ENCODE measurements around the gene DOLPP1. TPM values are rescaled to one million over a fixed set of nuclear protein-coding genes. Genes with fewer than 3 reads are reported as not detected.

DOLPP1 gene
- polyA plus RNA-seq, 1 of the 3 experiments (the other 2 are of a cell fraction): 19.9 TPM

- POLR2A ChIA-PET: interaction anchor here (0.6 to 2.0 kb wide), 4 partner anchors 22 to 486 kb away, joined by 3 to 7 read pairs (median 4); partner anchors contain the start of gene NTMT1
- peak overlapping the region; percentile 99 for H3K9ac ChIP-seq
- DNase-seq: peak; percentile 75
- peak overlapping the region; percentile 50 to 53 for H3K4me3 ChIP-seq (ENCODE audit: low read depth in 2 of 2, low read length in 1 of 2)
- H3K27me3 ChIP-seq (ENCODE audit: insufficient read depth): no peaks in the 10 kb centered on the region
- CTCF ChIA-PET: interaction anchor here (0.7 to 10.9 kb wide), 24 partner anchors 11 to 905 kb away, joined by 3 to 235 read pairs (median 4); partner anchors contain the start of genes C9orf50, IER5L and NTMT1
- H3K79me2 ChIP-seq (ENCODE audit: insufficient read depth): peaks cover 43% of the 10 kb centered on the region
- no peaks in the 10 kb centered on the region for H3K9me3 ChIP-seq
- H3K4me1 ChIP-seq (ENCODE audit: control insufficient read depth in 1 of 2, insufficient read depth in 2 of 2, low read depth in 1 of 2, low read length in 1 of 2): peaks cover 43 to 55% of the 10 kb centered on the region in 2 experiments; a peak in 3 of 4 replicates
- peaks cover 33 to 36% of the 10 kb centered on the region in 2 experiments for H3K36me3 ChIP-seq (replicated peaks in 1 of 2; ENCODE audit: control insufficient read depth in 1 of 2, insufficient read depth in 2 of 2, low read length in 1 of 2)
- H4K20me1 ChIP-seq (ENCODE audit: insufficient read depth): no peaks in the 10 kb centered on the region
- no peak overlapping the region for H2AFZ ChIP-seq (ENCODE audit: low read depth)
- H3K4me2 ChIP-seq: peak overlapping the region; percentile 95
- H3K27ac ChIP-seq (ENCODE audit: low read depth in 2 of 2, low read length in 1 of 2): peak overlapping the region; percentile 99 to 100
- no peaks in the 10 kb centered on the region for H3K9me2 ChIP-seq
- peaks cover 34% of the 10 kb centered on the region for H3F3A ChIP-seq (replicated peaks; ENCODE audit: insufficient read depth)
- 3% methylated on average over 11 of the region's 11 CpGs for WGBS (ENCODE audit: low lambda C conversion rate)
- peak; percentile 81 for TF ChIP-seq NFIC (IDR thresholded peaks at IDR 0.05; ENCODE audit: borderline replicate concordance)
- peak; percentile 98 for TF ChIP-seq MEF2A (IDR thresholded peaks at IDR 0.05; ENCODE audit: borderline replicate concordance, low read depth)
- TF ChIP-seq, protein P1, sequence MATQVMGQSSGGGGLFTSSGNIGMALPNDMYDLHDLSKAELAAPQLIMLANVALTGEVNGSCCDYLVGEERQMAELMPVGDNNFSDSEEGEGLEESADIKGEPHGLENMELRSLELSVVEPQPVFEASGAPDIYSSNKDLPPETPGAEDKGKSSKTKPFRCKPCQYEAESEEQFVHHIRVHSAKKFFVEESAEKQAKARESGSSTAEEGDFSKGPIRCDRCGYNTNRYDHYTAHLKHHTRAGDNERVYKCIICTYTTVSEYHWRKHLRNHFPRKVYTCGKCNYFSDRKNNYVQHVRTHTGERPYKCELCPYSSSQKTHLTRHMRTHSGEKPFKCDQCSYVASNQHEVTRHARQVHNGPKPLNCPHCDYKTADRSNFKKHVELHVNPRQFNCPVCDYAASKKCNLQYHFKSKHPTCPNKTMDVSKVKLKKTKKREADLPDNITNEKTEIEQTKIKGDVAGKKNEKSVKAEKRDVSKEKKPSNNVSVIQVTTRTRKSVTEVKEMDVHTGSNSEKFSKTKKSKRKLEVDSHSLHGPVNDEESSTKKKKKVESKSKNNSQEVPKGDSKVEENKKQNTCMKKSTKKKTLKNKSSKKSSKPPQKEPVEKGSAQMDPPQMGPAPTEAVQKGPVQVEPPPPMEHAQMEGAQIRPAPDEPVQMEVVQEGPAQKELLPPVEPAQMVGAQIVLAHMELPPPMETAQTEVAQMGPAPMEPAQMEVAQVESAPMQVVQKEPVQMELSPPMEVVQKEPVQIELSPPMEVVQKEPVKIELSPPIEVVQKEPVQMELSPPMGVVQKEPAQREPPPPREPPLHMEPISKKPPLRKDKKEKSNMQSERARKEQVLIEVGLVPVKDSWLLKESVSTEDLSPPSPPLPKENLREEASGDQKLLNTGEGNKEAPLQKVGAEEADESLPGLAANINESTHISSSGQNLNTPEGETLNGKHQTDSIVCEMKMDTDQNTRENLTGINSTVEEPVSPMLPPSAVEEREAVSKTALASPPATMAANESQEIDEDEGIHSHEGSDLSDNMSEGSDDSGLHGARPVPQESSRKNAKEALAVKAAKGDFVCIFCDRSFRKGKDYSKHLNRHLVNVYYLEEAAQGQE (IDR thresholded peaks at IDR 0.05; ENCODE audit: low read depth, low read length): no peak; the same call in 1 of the 2 replicates
- TF ChIP-seq TCF12 (IDR thresholded peaks at IDR 0.05): peak; percentile 90
- TF ChIP-seq FOXJ3 (CRISPR knock-in tag; IDR thresholded peaks at IDR 0.05): no peak
- TF ChIP-seq, protein P2, sequence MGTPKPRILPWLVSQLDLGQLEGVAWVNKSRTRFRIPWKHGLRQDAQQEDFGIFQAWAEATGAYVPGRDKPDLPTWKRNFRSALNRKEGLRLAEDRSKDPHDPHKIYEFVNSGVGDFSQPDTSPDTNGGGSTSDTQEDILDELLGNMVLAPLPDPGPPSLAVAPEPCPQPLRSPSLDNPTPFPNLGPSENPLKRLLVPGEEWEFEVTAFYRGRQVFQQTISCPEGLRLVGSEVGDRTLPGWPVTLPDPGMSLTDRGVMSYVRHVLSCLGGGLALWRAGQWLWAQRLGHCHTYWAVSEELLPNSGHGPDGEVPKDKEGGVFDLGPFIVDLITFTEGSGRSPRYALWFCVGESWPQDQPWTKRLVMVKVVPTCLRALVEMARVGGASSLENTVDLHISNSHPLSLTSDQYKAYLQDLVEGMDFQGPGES (IDR thresholded peaks at IDR 0.05; ENCODE audit: low read depth, low read length): no peak
- TF ChIP-seq GATA2 (CRISPR knock-in tag; IDR thresholded peaks at IDR 0.05): no peak
- TF ChIP-seq TAF1 (IDR thresholded peaks at IDR 0.05; ENCODE audit: borderline replicate concordance, low read depth, low read length): peak; percentile 92
- peak; percentile 92 for TF ChIP-seq YY1 (IDR thresholded peaks at IDR 0.05; ENCODE audit: low read depth)
- no peak for TF ChIP-seq RFX5 (IDR thresholded peaks at IDR 0.05; ENCODE audit: low read length)
- TF ChIP-seq TEAD4 (IDR thresholded peaks at IDR 0.05; ENCODE audit: borderline replicate concordance, insufficient read depth): peak; percentile 75
- no peak for TF ChIP-seq EZH2phosphoT487 (IDR thresholded peaks at IDR 0.05; ENCODE audit: borderline replicate concordance, low read depth)
- peak; percentile 78 for TF ChIP-seq ZBTB33 (IDR thresholded peaks at IDR 0.05; ENCODE audit: borderline replicate concordance, low read depth)
- TF ChIP-seq USF1 (IDR thresholded peaks at IDR 0.05; ENCODE audit: borderline replicate concordance, low read depth): 0 out of 2 replicates have a peak, but pooled peaks have one; percentile 10
- peak; percentile 84 for TF ChIP-seq CHD2 (IDR thresholded peaks at IDR 0.05; ENCODE audit: low read length, partially characterized antibody)
- peak; percentile 67 for TF ChIP-seq GABPA (IDR thresholded peaks at IDR 0.05; ENCODE audit: low read depth)
- TF ChIP-seq MXI1 (IDR thresholded peaks at IDR 0.05; ENCODE audit: low read depth, low read length): peak; percentile 68; the same call in 1 of the 2 replicates
- TF ChIP-seq SMC3 (IDR thresholded peaks at IDR 0.05; ENCODE audit: low read depth, low read length): peak; percentile 24
- TF ChIP-seq EP300 (IDR thresholded peaks at IDR 0.05; ENCODE audit: borderline replicate concordance in 1 of 2, low read depth in 1 of 2, low read length in 1 of 2): peak; percentile 61 to 96
- peak; percentile 87 for TF ChIP-seq FOXM1 (IDR thresholded peaks at IDR 0.05; ENCODE audit: low read depth)
- peak; percentile 89 for TF ChIP-seq POLR2AphosphoS5 (IDR thresholded peaks at IDR 0.05; ENCODE audit: low read depth, low read length)
- TF ChIP-seq RXRA (IDR thresholded peaks at IDR 0.05; ENCODE audit: borderline replicate concordance, low read depth): peak; percentile 96; the same call in 1 of the 2 replicates
- peak; percentile 80 for TF ChIP-seq ELF1 (IDR thresholded peaks at IDR 0.05)
- TF ChIP-seq MAX (IDR thresholded peaks at IDR 0.05; ENCODE audit: low read depth): peak; percentile 86
- TF ChIP-seq RCOR1 (IDR thresholded peaks at IDR 0.05; ENCODE audit: low read length): no peak
- TF ChIP-seq JUND (IDR thresholded peaks at IDR 0.05): peak; percentile 92
These were observed 59.1 kb downstream of the DOLPP1 start for GRCh38 chr9:129139993-129140396.

All from SK-N-SH (cell line).